Astrocyte of the spinal cord (primary cell): ENCODE results near the gene ZCCHC14.
A peak's percentile ranks its signal among the peaks of the same experiment; 100 is the strongest.

Experiments used
- DNase-seq: peaks from one replicate; pipeline ENCODE4 v3.0.0; 2011; ENCODE audit warnings: low read depth, low spot score
- H3K4me3 ChIP-seq: 2 replicates; pipeline ENCODE4 v1.5.1; 2011; ENCODE audit warnings: low read depth, mild to moderate bottlenecking, low read length, moderate library complexity
- CTCF ChIP-seq: IDR thresholded peaks from 2 replicates; pipeline ENCODE4 v1.5.1; 2012; ENCODE audit warnings: low read depth, mild to moderate bottlenecking, low read length, inconsistent platforms
- in situ Hi-C: cut with HindIII; loops from 2 replicates; pipeline ENCODE4 v1.10.0; 2017; ENCODE audit warnings: low sequenced_read_pairs

The ZCCHC14 gene

GRCh38 chr16:87418216-87418615 is 74.6 kb downstream of the ZCCHC14 start:
- DNase-seq: no peak
- TF ChIP-seq CTCF: no peak
- in situ Hi-C loops: no loop called here
- no peak overlapping the region for H3K4me3 ChIP-seq

- H3K4me3 ChIP-seq: no peak overlapping the region
- TF ChIP-seq CTCF: no peak
- no peak for DNase-seq
- in situ Hi-C loops: no loop called here
Observed at GRCh38 chr16:87417528-87417910, 75.3 kb downstream of the ZCCHC14 start.

- in situ Hi-C loops: no loop called here
- peak; percentile 73 for TF ChIP-seq CTCF
- DNase-seq: peak; percentile 70
- H3K4me3 ChIP-seq: no peak overlapping the region
Observed at GRCh38 chr16:87416826-87417527, 75.8 kb downstream of the ZCCHC14 start.

GRCh38 chr16:87415441-87415840 is 77.4 kb downstream of the ZCCHC14 start:
- no peak for TF ChIP-seq CTCF
- H3K4me3 ChIP-seq: no peak overlapping the region
- in situ Hi-C loops: no loop called here
- no peak for DNase-seq

GRCh38 chr16:87414251-87414680 is 78.6 kb downstream of the ZCCHC14 start:
- DNase-seq: no peak
- no peak for TF ChIP-seq CTCF
- no peak overlapping the region for H3K4me3 ChIP-seq
- in situ Hi-C loops: no loop called here

GRCh38 chr16:87412996-87413421 is 79.8 kb downstream of the ZCCHC14 start:
- in situ Hi-C loops: no loop called here
- DNase-seq: no peak
- TF ChIP-seq CTCF: no peak
- no peak overlapping the region for H3K4me3 ChIP-seq
